ENCODE measurements around the gene CIB4. TPM values are rescaled to one million over a fixed set of nuclear protein-coding genes. Genes with fewer than 3 reads are reported as not detected.

The CIB4 gene
- not detected for total RNA-seq

GRCh38 chr2:26640781-26641564 is at the start of gene CIB4:
Gene CIB4, minus strand, starts transcription at chr2:26641366. Its CDS starts 52 bp downstream, at chr2:26641314.

Small RNAs within 50 kb of the gene (small RNA-seq; reads per million reads assigned to genes)
- gene AC015977.1, result not detected

Other genes with a start within 250 kb of the CIB4 start
- gene DRC1, start 239.4 kb downstream of the CIB4 start, total RNA-seq, result 15.0 TPM
- gene OTOF, start 163.2 kb downstream of the CIB4 start, total RNA-seq, result 4.6 TPM
- gene KCNK3, start 51.4 kb upstream of the CIB4 start, total RNA-seq, result 10.1 TPM
- 29.8 TPM for gene SLC35F6, start 122.9 kb upstream of the CIB4 start, total RNA-seq
- gene CENPA, start 144.7 kb upstream of the CIB4 start, total RNA-seq, result 3.2 TPM
- 181 TPM for gene DPYSL5, start 206.8 kb upstream of the CIB4 start, total RNA-seq